Hypothalamus (tissue), 51 donors: Measurements from ENCODE around the gene ABHD5.

Experiments
- DNase-seq, 51 donors: peaks; one replicate each; lab custom pipeline; 2025; lab: John Stamatoyannopoulos, UW

ABHD5 gene

DNA sequence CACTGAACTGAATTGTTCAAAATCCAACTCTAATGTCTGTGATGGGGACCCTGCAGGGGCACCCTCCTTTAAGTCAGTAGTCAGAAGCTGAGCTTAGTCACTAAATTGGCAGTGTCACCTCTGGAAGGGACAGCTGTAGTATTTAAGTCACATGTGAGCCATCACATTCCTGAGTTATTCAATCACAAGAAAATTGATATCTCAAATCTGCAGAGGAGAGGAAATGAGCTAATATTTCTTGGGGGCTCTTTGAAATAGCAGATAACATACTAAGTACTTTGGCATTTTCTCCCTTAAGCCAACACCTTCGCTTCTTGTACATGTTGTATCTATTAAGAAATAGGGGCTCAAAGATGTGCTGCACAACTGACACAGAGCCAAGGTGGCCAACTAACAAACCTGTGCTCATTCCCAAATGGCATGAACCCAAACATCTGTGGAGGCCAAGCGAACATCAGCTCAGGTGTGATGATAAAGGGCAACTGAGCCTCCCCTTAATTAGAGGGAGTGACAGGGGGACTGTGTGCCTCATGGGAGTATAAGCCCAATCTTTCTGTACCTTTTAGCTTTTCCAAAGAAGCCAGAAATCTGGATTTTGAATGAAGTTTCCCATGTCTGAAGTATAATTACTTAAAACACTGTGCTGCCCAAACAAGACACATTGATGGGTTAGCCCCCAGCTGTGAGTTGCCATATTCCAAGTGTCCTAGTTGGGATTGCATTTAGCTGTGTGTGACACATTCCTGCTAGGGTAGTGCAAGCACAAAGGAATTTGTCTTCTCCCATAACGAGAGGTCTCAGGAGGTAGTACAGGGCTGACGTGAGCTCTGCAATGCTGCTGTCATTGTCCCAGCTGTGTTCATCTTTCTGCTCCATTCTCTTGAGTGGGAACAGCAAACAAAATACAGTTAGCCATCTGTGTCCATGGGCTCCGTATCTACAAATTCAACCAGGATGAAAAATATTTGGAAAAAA, 63.3 kb downstream of the ABHD5 start:
- no peak for DNase-seq

DNA sequence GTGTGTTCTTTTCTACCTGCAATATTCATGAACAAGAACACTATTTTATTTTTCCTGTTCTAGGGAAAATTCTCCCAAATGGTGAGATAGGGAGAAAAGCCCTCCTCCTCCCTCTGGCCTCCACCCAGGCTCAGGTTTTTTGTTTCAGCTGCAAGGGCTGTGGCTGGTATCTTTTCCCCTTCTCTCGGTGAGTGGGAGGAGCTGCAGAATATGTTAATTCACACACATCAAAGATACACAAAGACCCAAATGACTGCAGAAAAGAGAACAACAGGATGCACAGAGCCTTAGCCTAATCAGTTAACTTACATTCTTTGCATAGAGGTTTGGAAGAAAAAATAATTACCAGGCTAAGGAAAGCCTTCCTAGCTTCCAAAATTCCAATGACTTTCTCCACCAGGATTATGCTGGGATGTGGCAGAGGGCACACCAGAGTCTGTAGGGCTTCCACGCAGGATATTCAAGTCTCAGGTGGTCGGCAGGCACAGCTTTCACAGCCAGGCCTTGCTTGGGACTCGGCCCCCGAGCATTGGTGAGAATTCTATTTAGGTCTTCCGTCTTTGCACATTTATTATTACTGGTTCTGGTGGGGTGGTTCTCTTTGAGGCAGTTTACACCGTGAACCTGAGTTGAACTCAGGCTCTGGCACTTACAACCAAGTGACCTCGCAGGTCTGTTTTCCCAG, 64.9 kb downstream of the ABHD5 start:
- no peak for DNase-seq

DNA sequence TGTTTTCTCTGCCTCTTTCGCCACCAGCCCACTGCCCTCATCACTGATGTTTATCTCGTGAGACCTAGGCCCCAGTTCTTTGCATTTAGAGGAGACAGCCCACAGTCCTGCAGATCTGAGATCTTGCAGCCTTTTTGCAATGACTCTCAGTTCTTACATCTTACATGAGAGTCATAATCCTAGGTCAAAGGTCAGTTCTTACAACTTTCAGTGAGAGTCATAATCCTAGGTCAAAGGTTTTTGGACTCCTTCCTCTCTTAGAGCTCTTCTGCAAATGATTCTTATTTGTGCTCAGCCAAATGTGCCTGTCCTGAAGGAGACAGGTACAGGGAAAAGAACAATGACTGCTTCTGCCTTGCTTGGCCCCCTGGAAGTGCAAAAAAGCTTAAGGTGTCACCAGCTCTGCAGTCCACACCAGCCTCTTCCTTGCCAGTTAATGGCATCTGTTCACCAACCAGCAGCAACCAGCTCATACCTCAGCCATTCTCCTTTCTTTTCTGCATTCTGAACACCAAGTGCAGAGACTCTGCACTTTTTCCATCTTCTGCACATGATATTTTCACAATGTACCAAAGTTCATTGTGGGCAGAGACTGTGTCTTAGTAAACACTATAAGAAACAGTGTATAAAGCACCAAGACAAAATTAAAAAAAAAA, 67.1 kb downstream of the ABHD5 start:
- no peak for DNase-seq

DNA sequence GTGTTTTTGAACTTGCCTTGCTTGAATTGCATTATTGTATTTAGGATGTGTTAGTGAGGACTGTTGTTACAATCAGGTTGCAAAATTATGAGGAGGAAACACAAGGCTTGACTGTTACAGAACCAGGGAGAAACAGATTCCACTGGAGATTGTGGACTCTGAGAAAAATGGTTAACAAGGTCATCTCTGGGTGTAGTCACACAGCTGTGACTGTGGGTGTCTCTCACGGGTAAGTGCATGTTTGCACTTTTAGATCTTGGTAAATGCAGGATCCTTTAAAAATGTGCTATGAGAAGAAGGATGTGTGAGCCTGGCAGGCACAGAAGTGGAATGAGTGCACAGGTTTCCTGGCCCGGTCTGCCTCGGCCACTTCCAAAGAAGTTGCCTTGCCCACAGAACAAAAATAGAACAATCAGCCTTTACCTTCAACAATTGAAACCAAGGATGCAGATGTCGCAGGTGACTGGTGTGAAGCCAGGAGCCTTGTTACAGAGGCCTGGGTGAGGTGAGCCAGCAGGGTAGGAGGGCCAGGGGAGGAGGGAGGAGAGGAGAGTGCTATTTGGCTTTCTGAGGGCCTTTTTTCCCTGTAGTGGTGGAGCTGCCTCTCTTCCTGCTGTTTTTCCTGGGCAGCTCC, 68.0 kb downstream of the ABHD5 start:
- no peak for DNase-seq

DNA sequence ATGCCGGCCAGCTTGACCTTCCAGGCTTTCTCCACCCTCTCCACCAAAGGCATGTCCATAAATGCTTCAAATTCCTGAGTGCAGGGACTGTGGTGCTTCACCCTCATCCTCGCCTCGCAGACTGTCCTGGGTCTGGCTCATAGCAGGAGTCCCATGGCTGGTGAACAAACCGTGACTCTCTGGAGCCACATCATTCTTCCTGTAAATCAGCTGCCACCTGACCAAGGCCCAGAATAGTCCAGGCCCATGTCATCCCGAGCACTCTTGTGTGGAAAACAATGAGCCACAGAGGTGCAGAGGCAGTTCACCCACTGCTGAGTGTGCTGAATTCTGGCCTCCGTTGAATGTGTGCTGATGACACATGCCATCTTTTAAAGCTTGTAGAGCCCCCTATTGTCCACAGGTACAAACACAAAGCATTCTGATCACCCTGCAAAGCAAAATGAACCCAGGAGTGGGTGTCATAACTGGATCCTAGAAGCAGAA, 68.6 kb downstream of the ABHD5 start:
- DNase-seq: peak in 2 of 51 donors; percentile 2 to 21

DNA sequence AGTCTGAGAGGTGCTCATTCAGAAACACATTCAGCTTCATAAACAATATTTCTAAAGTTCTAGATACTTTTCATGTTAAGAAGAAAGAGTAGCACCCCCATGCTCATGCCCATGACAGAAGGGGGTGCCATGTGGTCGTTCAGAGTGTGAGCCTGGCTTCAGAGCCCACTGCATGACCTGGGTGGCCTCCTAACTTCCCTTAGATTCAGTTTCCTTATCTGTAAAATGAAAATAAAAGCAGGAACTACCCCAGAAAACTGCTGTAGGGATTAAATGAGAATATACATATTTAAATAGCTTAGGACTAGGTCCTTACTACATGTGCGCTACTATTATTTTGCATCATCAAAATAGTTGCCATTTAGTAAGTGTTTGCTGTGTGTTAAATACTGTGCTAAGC, 69.2 kb downstream of the ABHD5 start:
- DNase-seq: no peak

DNA sequence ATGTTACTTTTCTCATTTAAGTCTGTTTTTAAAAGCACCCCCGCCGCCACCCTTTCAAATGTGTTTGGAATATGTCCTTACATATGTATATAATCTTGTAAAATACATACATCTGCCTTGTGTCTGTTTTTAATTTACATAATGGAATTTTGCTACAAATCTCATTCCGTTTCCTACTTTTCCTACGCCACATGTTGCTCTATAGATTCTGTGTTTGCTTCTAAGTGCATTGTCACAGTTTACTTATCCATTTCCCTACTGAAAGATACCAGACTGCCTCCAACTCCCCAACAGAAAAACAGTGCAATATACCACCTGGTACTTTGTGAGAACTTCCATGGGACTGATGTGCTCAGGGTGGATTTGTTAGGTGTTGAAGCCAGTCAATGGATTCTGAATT, 70.2 kb downstream of the ABHD5 start:
- no peak for DNase-seq

DNA sequence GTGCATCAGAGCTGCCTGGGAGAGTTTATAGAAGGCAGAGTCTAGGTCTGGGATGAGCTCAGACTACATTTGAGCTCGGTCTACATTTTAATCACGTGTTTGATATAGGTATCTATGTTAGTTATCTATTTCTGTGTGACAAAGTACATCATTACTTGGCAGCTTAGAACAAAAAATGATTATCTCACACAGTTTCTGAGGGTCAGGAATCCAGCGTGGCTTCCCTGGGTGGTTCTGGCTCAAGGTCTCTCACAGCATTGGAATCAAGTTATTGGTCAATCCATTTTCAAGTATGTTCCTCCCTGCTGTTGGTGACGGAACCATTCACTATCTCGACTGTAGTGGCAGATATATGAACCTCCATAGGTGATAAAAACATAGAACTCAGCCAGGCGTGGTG, 71.7 kb downstream of the ABHD5 start:
- DNase-seq: no peak

DNA sequence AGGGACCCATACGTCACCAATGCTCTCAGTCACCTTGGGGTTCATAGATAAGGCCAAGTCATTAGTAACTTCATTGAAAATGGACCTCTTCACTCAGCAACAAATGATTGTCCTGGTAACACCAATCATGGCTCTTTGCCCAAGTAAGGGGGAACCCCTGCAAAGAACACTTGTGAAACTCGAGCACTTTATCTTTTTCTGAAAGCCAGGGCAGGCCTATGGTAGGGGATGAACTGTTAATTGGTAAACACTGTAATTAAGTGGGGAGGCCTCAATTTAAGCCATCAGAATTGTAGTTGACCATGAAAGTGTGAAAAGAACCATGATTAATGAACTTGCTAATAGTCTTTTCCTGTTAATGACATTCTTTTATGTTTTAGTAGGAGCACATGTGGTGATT, 73.3 kb downstream of the ABHD5 start:
- DNase-seq: no peak

DNA sequence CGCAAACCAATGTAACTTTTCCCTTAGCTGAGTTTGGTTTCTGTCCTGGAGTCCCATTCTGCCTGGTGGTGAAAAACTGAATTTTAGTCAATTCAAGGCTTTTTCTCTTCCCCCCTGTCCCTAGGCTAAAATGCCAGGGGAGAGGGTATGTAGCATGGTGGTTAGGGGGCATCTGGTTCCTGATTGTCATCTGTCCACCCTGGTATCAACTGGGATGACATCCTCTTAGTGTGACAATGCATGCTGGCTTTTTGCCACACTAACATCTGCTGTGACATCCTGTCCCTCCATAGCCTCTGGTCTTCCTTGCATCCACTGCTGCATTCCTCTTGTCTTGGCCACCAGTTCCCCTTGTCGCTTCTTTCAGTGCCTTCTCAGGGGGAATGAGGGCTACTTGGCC, 73.7 kb downstream of the ABHD5 start:
- DNase-seq: no peak

DNA sequence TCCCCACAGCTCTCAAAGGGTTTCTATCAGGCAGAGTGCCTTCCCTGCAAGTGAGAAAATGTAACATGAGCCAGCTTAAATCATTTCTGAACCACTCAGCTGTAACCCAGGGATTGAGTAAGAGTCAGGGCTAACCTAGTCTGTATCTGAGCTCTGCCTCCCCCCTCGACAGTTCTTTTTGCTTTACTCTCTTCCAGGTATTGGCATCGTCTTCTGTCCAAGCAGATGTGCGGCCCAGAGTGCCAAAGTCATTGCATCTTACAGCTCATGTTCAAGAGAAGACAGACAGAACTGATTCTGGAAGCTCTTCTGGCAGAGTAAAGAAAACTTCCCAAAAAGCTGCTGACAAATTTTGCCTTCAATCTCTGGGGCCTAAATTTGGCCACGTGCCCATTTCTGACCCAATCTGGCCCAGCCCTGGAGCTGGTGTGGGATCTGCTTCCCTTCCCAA, 74.8 kb downstream of the ABHD5 start:
- DNase-seq: no peak

DNA sequence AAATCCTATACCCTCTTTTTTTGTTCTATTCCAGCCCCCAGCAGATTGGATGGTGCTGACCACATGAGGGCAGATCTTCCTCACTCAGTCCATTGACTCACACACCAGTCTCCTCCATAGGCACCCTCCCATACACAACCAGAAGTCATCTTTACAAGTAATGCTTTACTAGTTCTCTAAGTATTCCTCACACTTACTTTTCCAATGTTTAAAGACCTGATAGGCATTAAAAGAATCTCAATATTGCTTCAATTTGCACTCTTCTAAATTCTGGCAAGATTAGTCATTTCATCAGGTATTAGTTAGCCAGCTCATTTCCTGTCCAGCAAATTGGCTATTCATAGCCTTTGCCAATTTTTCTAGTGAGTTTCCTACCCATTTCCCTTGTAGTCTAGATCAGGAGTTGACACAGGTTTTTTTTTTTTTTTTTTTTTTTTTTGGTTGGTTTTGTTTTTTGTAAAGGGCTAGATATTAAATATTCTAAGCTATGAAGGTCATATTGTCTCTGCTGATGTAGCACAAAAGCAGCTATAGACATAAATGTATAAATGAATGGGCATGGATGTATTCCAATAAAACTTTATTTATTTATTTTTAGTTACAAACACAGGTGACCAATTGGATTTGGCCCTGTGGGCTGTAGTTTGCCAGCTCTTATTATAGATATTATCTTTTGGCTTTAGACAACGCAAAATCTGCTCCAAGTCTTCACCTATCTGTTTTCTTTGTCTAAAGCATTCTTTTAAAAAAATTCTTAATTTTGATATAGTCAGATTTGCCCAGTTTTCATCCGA, 76.1 kb downstream of the ABHD5 start:
- no peak for DNase-seq

DNA sequence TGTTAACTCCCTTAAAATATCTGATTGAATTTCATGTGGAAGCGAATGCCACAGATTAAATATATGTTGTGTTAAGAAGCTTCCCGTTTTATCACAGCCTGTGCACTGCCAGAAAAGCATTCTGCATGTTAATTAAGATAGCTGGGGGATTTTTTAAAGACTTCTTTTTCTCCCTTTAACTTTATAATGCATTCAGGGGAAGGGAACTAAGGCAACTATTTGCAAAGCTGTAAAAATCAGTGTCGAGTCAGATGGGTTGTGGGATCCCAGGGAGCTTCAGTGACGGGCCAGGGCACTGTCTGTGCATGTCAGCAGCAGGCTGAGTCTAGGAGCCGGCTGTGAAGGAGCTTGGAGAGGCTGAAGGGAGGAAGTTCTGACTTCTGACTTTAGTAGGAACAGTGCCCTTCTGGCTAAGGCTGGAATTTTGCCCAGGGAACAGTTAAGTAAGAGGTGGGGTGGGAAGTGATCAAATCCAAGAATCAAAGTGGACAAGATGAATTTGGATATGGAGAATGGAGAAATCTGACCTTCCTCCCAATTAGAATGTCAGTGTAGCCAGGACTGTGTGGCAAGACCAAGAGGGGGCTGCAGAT, 77.7 kb downstream of the ABHD5 start:
- peak in 1 of 51 donors; percentile 19 for DNase-seq

DNA sequence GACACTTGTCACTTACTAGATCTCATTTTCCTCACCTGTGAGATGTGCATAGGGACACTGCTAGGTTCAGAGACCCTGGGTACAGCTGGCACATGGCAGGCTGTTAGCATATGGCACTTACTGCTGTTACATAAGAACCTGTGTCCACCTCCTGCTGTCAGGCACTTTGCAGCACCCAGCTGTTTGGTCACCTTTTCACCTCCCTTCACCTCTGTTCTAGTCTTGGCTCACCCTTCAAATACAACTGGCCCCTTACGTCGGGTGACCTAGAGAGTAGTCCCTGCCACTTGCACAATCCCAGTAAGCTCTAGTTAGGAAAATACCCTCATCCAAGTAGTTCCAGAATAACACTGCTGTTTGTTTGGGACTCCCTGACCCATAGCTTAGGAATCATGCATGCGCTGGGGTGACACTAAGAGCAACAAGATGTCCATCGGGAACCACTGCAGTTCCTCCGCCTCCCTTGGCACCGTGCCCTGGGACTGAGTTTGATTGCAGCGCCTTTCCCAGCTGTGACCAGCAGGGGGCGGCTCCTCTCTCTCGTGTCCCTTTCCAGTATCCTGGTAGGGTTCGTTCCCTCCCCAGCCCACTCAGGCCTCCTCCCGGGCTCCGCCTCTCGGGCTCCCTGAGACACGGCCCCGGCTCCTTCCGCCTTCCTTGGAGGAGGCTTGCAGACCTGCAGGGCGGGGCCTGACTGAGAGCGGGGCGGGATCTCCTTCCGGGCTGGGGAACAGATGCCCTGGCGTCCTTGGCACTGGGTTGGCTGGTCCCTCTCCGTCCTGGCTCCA, 78.6 kb downstream of the ABHD5 start:
- DNase-seq: peak; percentile 29 to 93 (median 78)

DNA sequence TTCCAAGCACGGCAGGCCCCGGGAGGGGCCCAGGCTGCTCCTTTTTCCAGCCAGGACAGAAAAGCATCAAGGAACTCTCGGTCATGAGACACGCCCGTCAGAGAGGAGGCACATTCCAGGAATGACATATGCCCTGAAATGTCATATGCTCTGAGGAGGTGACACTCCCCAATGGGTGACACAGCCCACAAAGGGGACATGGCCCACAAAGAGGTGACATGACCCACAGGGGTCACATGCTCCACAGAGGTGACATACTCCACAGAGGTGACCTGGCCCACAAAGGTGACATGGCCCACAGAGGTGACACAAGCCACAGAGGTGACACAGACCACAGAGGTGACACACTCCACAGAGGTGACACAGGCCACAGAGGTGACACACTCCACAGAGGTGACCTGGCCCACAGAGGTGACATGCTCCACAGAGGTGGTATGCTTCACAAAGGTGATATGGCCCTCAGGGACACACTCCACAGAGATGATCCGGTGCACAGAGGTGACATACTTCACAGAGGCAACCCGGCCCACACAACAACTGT, 79.2 kb downstream of the ABHD5 start:
- no peak for DNase-seq

DNA sequence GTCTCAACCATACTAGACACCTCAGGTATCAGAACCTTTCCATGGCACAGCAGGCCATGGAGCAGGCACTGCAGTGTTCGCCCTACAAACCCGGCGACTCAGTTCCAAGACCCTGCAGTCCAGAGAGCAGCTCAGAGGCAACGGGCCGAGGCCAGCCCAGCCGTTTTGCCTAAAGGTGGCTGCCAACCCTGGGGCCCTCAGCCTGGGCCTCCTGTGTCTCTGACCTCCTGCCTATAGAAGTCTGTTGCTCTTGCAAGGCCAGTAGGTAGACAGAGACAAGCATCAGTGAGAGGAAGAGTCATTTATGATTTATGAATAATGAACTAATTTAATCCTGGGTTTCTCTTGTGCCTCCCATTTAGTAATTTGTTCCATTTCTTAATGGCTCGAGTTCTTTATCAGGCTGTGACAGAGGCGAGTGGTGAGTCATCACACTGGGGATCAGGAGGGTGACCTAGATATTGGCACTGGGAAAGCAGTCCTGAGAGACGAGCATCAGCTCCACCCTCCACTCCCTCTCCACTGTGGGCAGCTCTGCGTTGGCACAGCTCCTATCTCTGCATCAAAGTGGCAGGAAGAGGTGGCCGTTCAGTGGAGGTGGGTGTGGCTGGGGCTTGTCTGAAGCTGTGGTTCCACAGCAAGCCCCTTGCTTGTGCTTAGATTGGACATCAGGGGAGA, 79.8 kb downstream of the ABHD5 start:
- DNase-seq: peak in 5 of 51 donors; percentile 6 to 31 (median 12)

DNA sequence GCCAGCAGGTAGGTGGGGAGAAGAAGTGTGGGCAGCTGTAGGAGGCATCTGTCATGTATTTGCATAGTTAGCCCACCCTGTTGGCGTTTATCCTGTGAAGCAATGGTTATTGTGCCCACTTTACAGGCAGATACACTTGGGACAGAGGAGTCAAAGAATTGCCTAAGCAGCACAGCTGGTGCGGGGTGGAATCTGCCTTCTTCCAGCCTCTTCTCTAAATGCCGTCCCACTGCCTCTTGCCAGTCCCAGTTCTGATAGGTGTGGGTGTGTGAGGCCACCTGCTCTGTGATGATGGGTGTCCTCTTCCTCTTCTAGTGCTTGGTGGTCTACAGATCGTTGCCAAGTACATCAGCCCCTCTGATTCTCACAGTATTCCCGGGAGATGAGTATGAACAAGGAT, 80.9 kb downstream of the ABHD5 start:
- no peak for DNase-seq
